Erythroblast (primary cell): Measurements from ENCODE around the gene TFF2.

Experiments used
- GATA1 ChIP-seq: IDR thresholded peaks from 2 replicates; pipeline ENCODE4 v1.6.1; 2011; ENCODE audit warnings: low read depth, mild to moderate bottlenecking, control low read depth, low read length, moderate library complexity
- POLR2A ChIP-seq: IDR thresholded peaks from 2 replicates; pipeline ENCODE4 v1.6.1; 2011; ENCODE audit warnings: mild to moderate bottlenecking, low read length

- TF ChIP-seq POLR2A: no peak
- TF ChIP-seq GATA1: no peak
Observed at GRCh38 chr21:42298657-42299056, 52.1 kb downstream of the TFF2 start.
